HG03095 (cell line): ENCODE results near the gene ELMO1.

Experiments
- ATAC-seq: cut with Tn5 transposase; IDR thresholded peaks from one replicate; pipeline ENCODE4 v1.9.1; 2021; ENCODE audit warnings: moderate library complexity; ENCODE audit not compliant: unreplicated experiment

The ELMO1 gene

GRCh38 chr7:36821617-36822016 lies 627.0 kb downstream of the ELMO1 start:
- ATAC-seq: no peak

GRCh38 chr7:36820527-36821170 lies 628.0 kb downstream of the ELMO1 start:
- ATAC-seq: no peak

- ATAC-seq: no peak
These were observed 629.0 kb downstream of the ELMO1 start for GRCh38 chr7:36819639-36820038.

- no peak for ATAC-seq
These were observed 634.4 kb downstream of the ELMO1 start for GRCh38 chr7:36814311-36814710.

GRCh38 chr7:36811807-36812206 lies 636.9 kb downstream of the ELMO1 start:
- ATAC-seq: no peak

GRCh38 chr7:36810489-36810888 lies 638.2 kb downstream of the ELMO1 start:
- ATAC-seq: no peak

GRCh38 chr7:36810032-36810431 lies 638.6 kb downstream of the ELMO1 start:
- ATAC-seq: no peak

GRCh38 chr7:36809510-36809909 lies 639.2 kb downstream of the ELMO1 start:
- no peak for ATAC-seq

- no peak for ATAC-seq
These were observed 639.6 kb downstream of the ELMO1 start for GRCh38 chr7:36809086-36809485.

- no peak for ATAC-seq
These were observed 641.8 kb downstream of the ELMO1 start for GRCh38 chr7:36806891-36807290.
